Measurements from ENCODE around the gene EFHC1. TPM values are rescaled to one million over a fixed set of nuclear protein-coding genes. Genes with fewer than 3 reads are reported as not detected.
A peak's percentile ranks its signal among the peaks of the same experiment; 100 is the strongest.

The EFHC1 gene
- total RNA-seq, 2 experiments from 2014 or later, result 20.7 to 24.8 TPM

DNA sequence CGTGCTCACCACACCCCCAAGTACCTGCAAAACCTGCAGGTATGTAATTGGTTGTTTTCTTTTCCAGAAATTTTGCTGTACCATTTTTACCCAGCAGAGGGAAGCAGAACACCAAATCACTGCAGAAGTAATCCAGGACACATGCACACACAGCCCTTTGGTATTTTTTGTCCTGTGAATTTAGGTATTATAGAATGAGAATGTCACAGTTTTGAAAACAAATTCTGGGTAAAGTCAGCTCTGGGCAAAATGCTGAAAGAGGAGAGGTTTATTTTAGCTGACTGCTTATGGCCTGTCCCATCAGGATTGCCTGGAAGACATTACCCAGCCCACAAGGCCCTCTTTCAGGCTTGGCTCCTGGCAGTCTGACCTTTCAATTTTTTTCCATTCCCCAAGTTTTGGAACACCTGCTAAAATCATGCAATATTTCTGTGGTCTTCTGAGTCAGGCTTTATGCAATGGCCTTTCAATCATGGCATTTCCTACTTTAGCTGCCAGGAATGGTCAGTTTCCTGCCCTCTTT lies 3.5 kb upstream of the EFHC1 start:
- POLR2A ChIA-PET, result interaction anchor here (1.4 to 9.4 kb wide), 4 partner anchors 80 to 255 kb away, joined by 3 to 129 read pairs (median 6); no protein-coding TSS in a partner anchor
- CTCF ChIA-PET (ENCODE audit: unreplicated experiment), result interaction anchor here (1.1 to 2.0 kb wide), 3 partner anchors 179 to 254 kb away, joined by 4 to 10 read pairs (median 4); partner anchors contain the start of gene TMEM14A
- TF ChIP-seq EZH2phosphoT487 (IDR thresholded peaks at IDR 0.05; ENCODE audit: borderline replicate concordance, low read depth, low read length), result no peak
- TF ChIP-seq, protein P1, sequence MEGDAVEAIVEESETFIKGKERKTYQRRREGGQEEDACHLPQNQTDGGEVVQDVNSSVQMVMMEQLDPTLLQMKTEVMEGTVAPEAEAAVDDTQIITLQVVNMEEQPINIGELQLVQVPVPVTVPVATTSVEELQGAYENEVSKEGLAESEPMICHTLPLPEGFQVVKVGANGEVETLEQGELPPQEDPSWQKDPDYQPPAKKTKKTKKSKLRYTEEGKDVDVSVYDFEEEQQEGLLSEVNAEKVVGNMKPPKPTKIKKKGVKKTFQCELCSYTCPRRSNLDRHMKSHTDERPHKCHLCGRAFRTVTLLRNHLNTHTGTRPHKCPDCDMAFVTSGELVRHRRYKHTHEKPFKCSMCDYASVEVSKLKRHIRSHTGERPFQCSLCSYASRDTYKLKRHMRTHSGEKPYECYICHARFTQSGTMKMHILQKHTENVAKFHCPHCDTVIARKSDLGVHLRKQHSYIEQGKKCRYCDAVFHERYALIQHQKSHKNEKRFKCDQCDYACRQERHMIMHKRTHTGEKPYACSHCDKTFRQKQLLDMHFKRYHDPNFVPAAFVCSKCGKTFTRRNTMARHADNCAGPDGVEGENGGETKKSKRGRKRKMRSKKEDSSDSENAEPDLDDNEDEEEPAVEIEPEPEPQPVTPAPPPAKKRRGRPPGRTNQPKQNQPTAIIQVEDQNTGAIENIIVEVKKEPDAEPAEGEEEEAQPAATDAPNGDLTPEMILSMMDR (conservative IDR thresholded peaks at IDR 0.05; ENCODE audit: low read length), result peak; percentile 98
- Histone ChIP-seq H2AFZ (ENCODE audit: low read length) (peak overlapping the region; percentile 40; the same call in 1 of the 2 replicates), H3K4me3 (ENCODE audit: low read depth, low read length, poor library complexity, severe bottlenecking) (no peak overlapping the region), H3K4me1 (ENCODE audit: insufficient read depth, low read length, poor library complexity, severe bottlenecking) (peaks cover 50% of the 10 kb centered on the region), H3K27ac (ENCODE audit: low read depth, low read length, poor library complexity, severe bottlenecking) (no peak overlapping the region), H3K9me2 (ENCODE audit: insufficient read depth, low read length) (no peaks in the 10 kb centered on the region), H3K9me3 (ENCODE audit: low read length) (no peaks in the 10 kb centered on the region), H4K20me1 (ENCODE audit: insufficient read depth, low read length) (no peaks in the 10 kb centered on the region), H3K79me2 (ENCODE audit: insufficient read depth, low read depth, low read length) (no peaks in the 10 kb centered on the region), H3K4me2 (ENCODE audit: low read length) (peak overlapping the region; percentile 25), H3K36me3 (ENCODE audit: insufficient read depth, low read length) (no peaks in the 10 kb centered on the region)
- DNase-seq (ENCODE audit: low spot score), result peak; percentile 80
- intact Hi-C loops (cut with micrococcal nuclease; ENCODE audit: unreplicated experiment), result loop anchor here (1.0 to 5.0 kb wide), 4 partner anchors 89 to 581 kb away; partner anchors contain the start of gene GSTA4
- no TSS peak for BruUV-seq (replicated peaks)

DNA sequence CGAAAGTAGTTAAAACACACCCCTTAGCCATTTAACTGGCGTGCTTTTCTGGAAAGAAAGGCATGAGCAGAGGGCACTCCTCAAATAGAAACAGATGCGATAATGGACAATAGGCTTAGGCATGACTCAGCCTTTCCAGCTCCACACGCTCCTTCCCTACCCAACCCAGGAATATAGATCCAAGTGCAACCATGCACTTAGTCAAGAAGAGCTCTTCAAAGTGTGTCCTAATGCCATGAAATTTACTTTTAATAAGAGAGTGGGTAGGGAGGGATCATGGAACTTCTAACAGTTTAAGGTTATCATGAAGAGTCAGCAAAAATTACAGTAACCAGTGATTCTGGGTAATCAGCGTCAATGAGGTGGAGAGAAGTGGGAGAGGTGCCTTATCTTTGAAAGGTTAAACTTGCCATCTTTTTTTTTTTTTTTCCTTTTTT lies 2.4 kb upstream of the EFHC1 start:
- TF ChIP-seq EZH2phosphoT487 (IDR thresholded peaks at IDR 0.05; ENCODE audit: borderline replicate concordance, low read depth, low read length), result no peak
- TF ChIP-seq, protein P1 (conservative IDR thresholded peaks at IDR 0.05; ENCODE audit: low read length), result no peak
- no peaks in the 10 kb centered on the region for H3K36me3 ChIP-seq (ENCODE audit: insufficient read depth, low read length)
- intact Hi-C loops (cut with micrococcal nuclease; ENCODE audit: unreplicated experiment), result loop anchor here (5.0 kb wide), 1 partner anchor 580 kb away; the partner anchor contains the start of gene GSTA4
- H3K4me1 ChIP-seq (ENCODE audit: insufficient read depth, low read length, poor library complexity, severe bottlenecking), result peaks cover 56% of the 10 kb centered on the region
- H3K27ac ChIP-seq (ENCODE audit: low read depth, low read length, poor library complexity, severe bottlenecking), result no peak overlapping the region
- ChIA-PET CTCF (ENCODE audit: unreplicated experiment) (interaction anchor here (2.0 kb wide), 1 partner anchor 245 kb away, joined by 10 read pairs; no protein-coding TSS in a partner anchor), POLR2A (interaction anchor here (0.7 to 9.4 kb wide), 6 partner anchors 64 to 254 kb away, joined by 3 to 129 read pairs (median 6); no protein-coding TSS in a partner anchor)
- BruUV-seq (replicated peaks), result no TSS peak
- no peak overlapping the region for H3K4me2 ChIP-seq (ENCODE audit: low read length)
- no peak for DNase-seq (ENCODE audit: low spot score)
- H3K79me2 ChIP-seq (ENCODE audit: insufficient read depth, low read depth, low read length), result no peaks in the 10 kb centered on the region
- peak overlapping the region; percentile 40; the same call in 1 of the 2 replicates for H2AFZ ChIP-seq (ENCODE audit: low read length)
- no peaks in the 10 kb centered on the region for H3K9me2 ChIP-seq (ENCODE audit: insufficient read depth, low read length)
- H4K20me1 ChIP-seq (ENCODE audit: insufficient read depth, low read length), result no peaks in the 10 kb centered on the region
- H3K9me3 ChIP-seq (ENCODE audit: low read length), result no peaks in the 10 kb centered on the region
- H3K4me3 ChIP-seq (ENCODE audit: low read depth, low read length, poor library complexity, severe bottlenecking), result no peak overlapping the region
